RCC 7860 (cell line): ENCODE results near the gene ZMYM1.
"Not testable (repeated sequence)": the region's sequence is repeated elsewhere in the genome, so short reads cannot be mapped to it uniquely, and the experiment has no call there.

Experiments
- DNase-seq: peaks from one replicate; pipeline ENCODE4 v3.0.0-alpha.2; 2015; ENCODE audit warnings: low spot score
- FAIRE-seq: peaks from 2 replicates; lab custom pipeline; 2012; peaks lifted over from hg19 to GRCh38; lab: Jason Lieb, UNC

The ZMYM1 gene

DNA sequence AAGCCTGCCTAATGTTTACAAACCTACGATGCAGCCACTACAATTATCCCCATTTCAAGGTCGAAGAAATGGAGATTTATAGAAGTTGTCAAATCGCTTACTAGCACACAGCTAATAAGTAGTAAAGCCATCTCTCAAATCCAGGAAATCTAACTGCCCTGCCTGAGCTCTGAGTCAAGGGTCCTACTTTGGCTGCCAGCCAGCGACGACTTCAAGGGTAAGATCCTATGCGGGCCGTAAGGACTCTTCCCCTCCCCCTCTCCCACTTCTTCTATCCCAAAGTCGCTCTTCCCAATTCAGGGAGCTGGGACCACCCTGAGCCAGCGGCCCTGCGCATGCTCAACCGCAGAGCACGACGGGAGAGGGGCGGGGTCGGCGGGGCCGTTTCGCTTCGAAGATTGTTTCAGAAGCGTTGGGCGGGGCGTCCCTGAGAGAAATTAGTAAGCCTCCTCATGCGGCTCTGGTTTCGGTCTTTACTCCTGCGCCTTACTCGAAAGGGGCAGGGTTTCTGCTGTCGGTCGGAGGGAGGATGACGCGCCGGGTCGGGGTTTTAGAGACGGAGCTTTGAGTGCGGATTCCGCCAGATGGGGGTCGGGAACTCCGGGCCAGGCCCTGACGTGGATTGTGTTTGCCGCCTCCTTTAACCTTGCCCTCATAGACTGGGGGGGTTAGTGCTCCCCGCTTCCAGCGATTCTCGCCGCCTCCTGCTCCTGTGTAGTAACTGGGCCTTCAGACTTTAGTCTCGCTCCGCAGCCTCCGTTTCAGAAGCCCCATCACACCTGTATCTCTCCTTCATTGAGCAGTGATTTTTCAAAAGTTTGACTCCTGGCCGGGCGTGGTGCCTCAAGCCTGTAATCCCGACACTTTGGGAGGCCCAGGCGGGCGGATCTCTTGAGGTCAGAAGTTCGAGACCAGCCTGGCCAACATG, at the start of gene ZMYM1:
TSS of gene ZMYM1 (plus strand) at position 383 of the 928 bp plus-strand sequence. CDS start 14,603 bp downstream, outside the sequence.
- FAIRE-seq, result peak; percentile 54

DNA sequence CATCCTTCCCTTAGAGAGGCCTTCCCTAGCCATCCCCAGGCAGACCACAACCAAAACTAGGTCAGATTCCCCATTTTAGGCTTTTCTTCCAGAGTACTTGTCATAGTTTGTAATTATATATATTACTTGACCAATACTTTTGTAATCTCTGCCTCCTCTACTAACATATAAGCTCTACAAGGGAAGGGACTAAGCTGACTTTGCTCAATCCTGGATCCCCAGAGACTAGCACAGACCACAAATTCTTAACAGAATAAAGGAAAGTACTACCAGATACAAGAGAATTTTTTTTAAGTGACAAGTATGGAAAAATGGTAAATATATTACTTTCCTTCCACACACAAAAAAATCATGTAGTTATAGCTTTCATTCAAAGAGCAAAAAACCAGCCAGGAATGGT, 49.4 kb upstream of the ZMYM1 start:
- no peak for DNase-seq
- no peak for FAIRE-seq

More for the DNA sequence above, at the start of gene ZMYM1:
- DNase-seq, result peak; percentile 78

DNA sequence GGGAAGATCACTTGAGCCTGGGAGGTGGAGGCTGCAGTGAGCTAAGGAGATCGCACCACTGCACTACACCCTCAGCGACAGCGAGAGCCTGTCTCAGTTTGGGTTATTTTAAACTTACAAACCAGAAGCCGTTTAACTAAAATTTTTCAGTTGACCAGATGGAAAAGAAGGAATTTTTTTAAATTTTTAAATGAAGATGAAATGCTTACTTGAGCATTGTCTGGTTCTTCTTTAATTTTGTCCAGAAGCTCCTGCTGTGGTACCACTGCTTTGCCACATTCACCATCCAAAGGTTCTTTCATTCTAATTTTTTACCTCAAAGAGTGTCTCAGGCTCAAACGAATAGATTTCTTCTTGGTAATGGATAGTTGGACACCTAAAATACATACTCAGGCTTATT, 48.8 kb upstream of the ZMYM1 start:
- FAIRE-seq (no peak), DNase-seq (no peak)

DNA sequence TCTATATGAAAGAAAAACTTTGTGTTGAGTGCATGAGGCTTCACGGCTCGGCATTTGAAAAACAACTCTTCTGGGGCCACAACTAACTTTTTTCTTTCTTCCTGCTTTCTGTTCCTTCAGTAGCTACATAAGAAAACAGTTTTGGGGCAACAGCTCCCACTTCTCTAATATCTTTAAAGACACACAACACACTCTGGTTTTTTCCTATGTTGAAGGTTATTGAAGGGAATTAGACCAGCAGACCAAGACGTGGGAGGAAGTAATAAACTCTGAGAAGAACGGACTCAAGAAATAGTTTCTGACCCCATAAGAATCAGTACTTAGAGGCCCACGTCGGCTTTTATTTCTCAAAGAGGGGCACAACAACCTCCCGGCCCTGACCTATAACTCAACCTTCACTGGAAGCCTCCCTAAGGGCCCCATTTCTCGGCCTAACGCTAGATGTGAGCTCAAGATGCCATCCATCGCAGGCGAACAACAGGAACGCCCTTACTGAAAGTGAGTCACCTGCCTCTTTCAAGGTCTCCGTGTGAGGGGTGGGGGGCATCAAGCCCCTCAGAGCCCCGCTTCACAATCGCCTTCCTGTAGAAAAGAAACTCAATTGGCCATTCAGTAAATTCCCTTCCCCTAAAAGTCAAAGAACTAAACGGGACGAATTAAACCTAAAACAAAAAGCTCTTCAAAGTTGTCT, 48.3 kb upstream of the ZMYM1 start:
- DNase-seq, result no peak
- no peak for FAIRE-seq

DNA sequence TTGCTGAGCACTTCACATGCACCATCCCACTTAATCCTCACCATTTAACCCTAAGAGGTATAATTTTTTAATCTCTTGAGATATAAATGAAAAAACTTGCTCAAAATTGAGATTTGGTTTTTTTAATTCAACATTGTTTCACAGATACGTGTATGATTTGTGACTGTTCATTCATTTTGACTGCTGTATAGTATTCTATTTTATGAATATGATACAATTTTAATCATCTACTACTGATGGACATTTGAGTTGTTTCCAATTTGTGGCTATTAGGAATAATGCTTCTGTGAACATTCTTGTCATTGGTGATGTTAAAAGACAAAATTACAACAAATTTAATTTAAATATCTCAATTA, 46.8 kb upstream of the ZMYM1 start:
- FAIRE-seq, result no peak

DNA sequence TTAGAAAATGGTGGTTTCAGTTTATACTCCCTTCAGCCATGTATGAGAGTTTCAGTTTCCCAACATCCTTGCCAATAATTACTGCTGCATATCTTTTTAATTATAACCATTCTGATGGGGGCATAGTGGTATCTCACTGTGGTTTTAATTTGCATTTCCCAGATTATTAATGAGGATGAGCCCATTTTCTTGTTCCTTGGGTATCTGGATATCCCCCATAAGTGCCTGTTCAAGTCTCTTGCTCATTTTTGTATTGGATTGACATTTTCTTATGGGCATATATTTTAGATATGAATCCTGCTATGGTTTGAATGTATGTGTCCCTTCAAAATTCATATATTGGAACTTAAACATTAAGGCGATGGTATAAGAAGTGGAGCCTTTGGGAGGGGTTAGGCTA, 45.8 kb upstream of the ZMYM1 start:
- no peak for DNase-seq
- FAIRE-seq, result no peak

More for the DNA sequence above, 46.8 kb upstream of the ZMYM1 start:
- no peak for DNase-seq

DNA sequence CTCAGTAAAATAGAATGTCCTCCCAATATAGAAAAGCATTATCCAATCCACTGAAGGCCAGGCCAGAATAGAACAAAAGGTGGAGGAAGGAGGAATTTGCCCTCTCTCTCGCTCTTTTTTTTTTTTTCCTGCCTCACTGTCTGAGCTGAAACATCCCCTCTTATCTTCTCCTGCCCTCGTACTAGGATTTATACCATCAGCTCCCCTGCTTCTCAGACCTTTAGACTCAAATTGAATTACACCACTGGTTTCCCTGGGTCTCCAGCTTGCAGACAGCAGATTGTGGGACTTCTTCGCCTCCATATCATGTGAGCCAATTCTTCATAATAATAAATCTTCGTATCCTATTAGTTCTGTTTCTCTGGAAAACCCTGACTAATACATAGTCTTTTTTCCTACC, 42.6 kb upstream of the ZMYM1 start:
- FAIRE-seq (no peak), DNase-seq (no peak)

DNA sequence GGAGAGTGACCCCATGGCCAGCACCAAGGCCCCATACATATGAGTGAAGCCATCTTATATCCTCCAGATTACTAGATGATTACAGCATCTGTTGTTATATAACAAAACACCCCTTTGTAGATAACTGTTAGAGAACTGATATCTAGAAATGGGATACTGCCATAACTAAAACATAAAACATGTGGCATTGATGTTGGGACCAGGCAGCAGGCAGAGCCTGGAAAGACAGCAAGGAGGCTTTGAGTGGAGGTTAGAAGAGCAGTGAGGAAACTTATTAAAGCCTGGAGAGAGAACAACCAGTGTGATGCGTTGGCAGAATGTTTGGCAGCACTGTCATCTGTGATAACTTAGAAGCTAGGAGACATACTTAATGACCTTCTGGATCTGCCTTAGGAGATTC, 42.0 kb upstream of the ZMYM1 start:
- DNase-seq (no peak), FAIRE-seq (no peak)

DNA sequence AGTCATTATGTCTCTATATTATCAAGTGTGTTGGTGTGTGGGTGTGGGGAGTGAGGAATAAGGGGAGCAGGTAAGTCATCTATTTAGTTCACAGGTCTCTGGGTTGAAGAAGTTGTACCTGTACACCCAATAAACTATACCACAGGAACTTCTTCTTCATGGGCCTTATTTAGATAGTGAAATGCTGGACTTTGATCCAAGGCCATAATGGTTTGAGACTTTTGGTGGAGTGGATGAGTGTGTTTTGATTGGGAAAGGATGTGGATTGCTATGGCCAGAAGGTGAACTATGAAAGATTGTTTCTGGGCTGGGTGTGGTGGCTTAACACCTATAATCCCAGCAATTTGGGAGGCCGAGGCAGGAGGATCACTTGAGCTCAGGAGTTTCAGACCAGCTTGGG, 40.5 kb upstream of the ZMYM1 start:
- DNase-seq (no peak), FAIRE-seq (no peak)

DNA sequence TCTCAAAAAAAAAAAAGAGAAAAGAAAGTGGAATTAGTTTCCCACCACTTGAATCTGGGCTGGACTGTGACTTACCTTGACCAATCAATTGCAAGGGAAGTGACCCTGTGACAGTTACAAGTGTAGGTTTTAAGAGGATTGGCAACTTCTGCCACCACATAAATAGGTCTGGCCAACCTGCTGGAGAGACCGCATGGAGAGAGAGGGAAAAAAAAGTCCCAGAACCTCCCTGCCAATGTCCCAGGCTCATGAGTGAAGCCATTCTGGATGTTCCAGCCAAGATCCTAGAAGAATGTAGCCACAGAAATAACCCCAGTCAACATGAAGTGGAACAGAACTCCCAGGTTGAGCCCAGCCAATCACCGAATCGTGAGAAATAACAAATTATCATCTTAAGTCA, 35.7 kb upstream of the ZMYM1 start:
- no peak for FAIRE-seq

DNA sequence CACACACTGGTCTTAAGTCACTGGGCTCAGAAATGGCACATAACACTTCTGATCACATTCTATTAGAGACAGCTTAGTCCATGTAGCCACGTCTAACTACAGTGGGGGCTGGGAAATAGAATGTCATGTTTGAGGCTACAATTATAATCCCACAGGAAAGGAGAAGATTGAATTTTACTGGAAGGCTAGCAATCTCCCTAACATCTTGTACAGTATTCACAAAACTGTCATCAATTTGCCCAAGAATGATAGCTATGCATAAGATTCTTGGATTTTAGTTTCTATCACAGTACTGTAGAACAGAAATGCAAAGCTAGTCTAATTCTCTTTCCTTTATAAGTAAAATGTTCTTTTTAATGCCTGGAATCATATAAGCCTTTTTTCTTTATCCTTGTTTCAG, 34.8 kb upstream of the ZMYM1 start:
- FAIRE-seq, result no peak

More for the DNA sequence above, 35.7 kb upstream of the ZMYM1 start:
- no peak for DNase-seq

DNA sequence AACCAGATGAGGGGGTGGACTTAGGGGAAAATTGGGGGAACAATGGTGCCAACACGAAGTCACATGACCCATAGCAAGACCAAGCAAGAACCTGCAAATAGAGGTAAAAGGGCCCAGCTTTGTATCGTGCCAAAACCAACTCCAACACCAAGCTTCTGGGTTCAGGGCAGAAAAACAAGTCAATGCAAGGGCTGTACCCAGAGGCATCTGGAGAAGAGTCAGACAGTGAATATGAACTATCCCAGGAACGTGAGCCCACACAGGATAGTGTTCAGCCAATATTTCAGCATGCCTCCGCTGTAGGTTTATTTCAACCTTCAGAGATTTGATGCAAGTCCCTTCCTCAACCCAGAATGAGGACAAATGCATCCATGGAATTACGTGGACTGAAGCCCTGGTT, 32.5 kb upstream of the ZMYM1 start:
- no peak for DNase-seq
- FAIRE-seq, result no peak

More for the DNA sequence above, 34.8 kb upstream of the ZMYM1 start:
- no peak for DNase-seq

DNA sequence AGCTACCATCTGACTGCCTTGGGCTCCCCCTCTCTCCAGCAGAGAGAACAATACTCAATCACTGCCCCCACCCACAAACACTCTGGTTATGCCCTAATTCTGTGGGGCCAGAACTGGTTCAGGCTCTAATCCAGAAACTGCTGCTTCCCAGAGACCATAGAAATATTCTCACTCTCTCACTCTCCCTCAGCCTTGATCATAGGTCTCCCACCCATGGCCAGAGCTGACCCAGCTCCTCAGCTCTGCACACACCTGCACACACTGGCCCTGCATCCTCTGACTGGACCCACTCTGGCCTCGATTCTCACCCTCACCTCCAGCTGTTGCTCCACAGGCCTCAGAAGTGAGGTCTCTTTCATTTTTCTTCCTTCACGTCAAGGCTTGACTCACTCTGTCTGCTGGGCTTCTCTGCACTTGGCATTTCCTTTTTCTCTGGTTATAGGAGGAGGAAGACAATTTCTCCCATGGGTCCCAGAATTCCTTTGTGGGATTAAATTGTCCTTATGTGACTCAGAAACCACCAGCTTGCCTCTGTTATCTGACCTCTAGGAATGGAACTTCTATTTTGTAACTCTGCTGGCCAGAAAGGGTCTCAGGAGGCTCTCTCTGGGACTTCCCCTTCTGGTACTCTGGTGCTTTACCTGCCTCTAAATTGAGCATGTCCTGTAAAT, 31.9 kb upstream of the ZMYM1 start:
- DNase-seq, result peak; percentile 92
- peak; percentile 95 for FAIRE-seq

DNA sequence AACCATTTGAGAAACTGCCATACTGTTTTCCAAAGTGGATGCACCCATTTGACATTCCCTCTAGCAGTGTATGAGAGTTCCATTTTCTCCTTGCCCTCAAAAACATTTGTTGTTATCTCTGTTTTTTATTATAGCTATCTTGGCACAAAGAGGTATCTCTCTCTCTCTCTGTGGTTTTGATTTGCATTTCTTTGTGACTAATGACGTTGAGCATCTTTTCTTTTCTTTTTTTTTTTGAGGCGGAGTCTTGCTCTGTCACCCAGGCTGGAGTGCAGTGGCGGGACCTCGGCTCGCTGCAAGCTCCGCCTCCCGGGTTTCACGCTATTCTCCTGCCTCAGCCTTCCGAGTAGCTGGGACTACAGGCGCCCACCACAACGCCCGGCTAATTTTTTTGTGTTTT, 30.1 kb upstream of the ZMYM1 start:
- DNase-seq (no peak), FAIRE-seq (no peak)

DNA sequence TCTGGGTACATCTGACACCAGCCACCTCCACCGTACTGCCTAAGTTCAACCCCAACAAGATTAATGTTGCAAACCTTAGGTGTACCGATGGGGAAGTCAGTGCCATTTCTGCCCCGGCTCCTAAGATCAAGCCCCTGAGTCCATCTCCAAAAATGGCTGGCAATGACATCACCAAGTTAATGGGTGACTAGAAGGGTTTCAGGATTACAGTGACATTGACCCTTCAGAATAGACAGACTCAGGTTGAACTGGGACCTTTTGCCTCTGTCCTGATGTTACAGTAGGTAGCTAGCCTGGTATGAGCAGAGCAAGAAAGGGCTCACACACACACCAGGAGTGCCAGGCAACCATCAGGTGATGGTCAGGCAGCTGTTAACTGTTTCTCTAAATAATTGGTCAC, 25.8 kb upstream of the ZMYM1 start:
- FAIRE-seq, result no peak

DNA sequence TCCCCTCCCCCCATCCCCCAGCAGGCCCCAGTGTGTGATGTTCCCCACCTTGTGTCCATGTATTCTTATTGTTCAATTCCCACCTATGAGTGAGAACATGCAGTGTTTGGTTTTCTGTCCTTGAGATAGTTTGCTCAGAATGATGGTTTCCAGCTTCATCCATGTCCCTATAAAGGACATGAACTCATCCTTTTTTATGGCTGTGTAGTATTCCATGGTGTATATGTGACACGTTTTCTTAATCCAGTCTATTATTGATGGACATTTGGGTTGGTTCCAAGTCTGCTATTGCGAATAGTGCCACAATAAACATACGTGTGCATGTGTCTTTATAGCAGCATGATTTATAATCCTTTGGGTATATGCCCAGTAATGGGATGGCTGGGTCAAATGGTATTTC, 24.9 kb upstream of the ZMYM1 start:
- not testable (repeated sequence) for FAIRE-seq, DNase-seq

More for the DNA sequence above, 25.8 kb upstream of the ZMYM1 start:
- no peak for DNase-seq

DNA sequence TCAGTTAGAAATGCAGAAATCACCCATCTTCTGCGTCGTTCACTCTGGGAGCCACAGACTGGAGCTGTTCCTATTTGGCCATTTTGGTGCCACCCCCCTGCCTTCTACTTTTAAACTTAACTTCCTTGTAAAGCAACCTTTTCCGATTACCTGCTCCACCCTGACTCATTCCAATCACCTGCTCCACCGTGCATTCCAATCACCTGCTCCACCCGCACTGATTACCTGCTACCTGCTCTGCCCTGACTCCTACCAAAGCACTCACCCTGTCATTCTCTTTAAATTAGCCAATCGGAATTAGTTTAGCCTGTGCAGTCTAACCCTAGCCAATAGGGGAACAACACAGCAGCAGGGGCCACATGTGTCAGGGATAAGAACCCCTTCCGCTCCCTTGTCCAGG, 20.9 kb upstream of the ZMYM1 start:
- not testable (repeated sequence) for DNase-seq, FAIRE-seq

DNA sequence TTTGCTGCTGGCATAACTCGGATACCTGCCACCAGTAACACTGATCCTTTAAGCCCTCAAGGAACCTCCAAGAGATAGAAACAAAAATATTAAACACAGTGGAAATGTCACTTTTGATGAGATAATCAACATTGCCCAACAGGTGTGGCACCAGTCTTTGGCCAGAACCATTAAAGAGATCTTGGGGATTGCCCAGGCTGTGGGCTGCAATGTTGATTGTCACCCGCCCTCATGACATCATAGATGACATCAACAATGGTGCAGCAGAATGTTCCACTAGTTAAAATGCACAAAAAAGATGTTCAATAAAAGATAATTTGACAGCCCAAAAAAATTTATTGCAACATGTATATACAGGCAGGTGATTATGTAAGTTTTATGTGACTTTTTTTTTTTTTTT, 20.2 kb upstream of the ZMYM1 start:
- DNase-seq, result no peak
- FAIRE-seq, result no peak

DNA sequence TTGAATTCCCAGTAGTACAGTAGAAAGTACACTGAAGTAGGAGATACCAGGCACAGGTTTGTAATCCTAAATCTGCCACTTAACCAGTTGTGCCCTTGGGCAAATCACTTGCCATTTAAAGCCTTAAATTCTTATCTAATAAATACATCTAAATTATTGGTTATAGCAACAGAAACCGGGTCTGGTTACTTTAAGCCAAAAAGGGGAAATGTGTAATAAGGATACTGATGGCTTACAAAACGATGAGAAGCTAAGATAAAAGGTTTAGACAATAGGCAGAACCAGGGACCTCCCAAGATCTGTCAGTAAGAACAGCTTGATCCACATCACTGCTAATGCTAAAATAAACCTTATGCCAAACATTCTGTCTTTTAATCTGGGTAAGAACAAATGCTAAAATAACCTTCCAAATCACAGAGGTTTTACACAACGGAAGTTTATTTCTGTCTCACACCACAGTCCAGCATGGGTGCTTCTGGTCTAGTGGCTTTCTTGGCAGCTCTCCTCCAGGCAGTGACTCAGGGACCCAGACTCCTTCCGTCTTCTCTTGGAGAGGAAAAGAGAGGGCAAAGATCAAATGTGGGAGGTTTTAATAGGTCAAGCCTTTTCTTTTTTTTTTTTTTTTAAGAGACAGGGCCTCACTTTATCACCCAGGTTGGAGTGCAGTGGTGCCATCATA, 16.5 kb upstream of the ZMYM1 start:
- DNase-seq, result peak; percentile 80

DNA sequence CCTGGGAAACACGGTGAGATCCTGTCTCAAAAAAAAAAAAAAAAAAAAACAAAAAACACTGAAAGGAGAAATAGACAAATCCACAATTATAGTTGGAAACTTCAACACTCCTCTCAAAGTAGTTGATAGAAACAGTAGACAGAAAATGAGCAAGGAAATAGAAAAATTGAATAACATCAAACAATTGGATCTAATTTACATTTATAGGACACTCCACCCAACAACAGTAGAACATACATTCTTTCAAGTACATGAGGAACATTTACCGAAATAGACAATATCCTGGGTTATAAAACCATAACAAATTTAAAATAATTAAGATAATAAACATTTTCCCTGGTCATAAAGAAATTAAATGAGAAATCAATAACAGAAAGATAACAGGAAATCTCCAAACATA, 14.9 kb upstream of the ZMYM1 start:
- FAIRE-seq, result no peak
- DNase-seq, result no peak

More for the DNA sequence above, 16.5 kb upstream of the ZMYM1 start:
- peak; percentile 88 for FAIRE-seq

DNA sequence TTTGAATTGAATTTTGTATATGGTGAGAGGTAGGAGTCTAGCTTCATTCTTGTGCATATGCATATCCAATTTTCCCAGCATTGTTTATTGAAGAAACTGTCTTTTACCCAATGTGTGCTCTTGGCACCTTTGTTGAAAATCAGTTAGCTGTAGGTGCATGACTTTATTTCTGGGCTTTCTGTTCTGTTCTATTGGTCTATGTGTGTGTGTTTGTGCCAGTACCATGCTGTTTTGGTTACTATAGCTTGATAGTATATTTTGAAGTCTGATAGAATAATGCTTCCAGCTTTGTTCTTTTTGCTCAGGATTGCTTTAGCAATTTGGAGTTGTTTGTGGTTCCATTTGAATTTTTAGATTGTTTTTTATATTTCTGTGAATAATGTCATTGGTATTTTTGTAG, 9.4 kb upstream of the ZMYM1 start:
- no peak for DNase-seq
- no peak for FAIRE-seq
